Esophagus muscularis mucosa (tissue), 4 donors: ENCODE data around the gene XRCC3. TPM values are rescaled to one million over a fixed set of nuclear protein-coding genes. Genes with fewer than 3 reads are reported as not detected.

Experiments
- DNase-seq: peaks from one replicate; pipeline ENCODE4 v3.0.0-alpha.2; 2017; ENCODE audit errors: extremely low spot score
- H3K27ac ChIP-seq, 4 donors: fragments of 200-600 bp; sonication (generic); replicated peaks in 1 of 4; 1 replicate in 3 of 4; 2 replicates in 1 of 4; pipeline ENCODE4 v1.5.1; 2016 to 2019; ENCODE audit warnings: mild to moderate bottlenecking in 1 of 4
- H3K27me3 ChIP-seq, 4 donors: fragments of 200-600 bp; sonication (generic); one replicate each; pipeline versions ENCODE4 v1.5.1 to v1.6.0; 2016 to 2019
- H3K36me3 ChIP-seq, 4 donors: fragments of 200-600 bp; sonication (generic); one replicate each; pipeline ENCODE4 v1.5.1; 2016 to 2019
- H3K4me1 ChIP-seq, 4 donors: fragments of 200-600 bp; sonication (generic); one replicate each; pipeline ENCODE4 v1.5.1; 2016 to 2019
- H3K4me3 ChIP-seq, 4 donors: fragments of 200-600 bp; sonication (generic); 1 replicate in 2 of 4; 2 replicates in 2 of 4; pipeline ENCODE4 v1.5.1; 2016 to 2019; ENCODE audit warnings: mild to moderate bottlenecking in 4 of 4, moderate library complexity in 1 of 4
- H3K9me3 ChIP-seq, 4 donors: fragments of 200-600 bp; sonication (generic); 1 replicate in 3 of 4; 2 replicates in 1 of 4; pipeline ENCODE4 v1.5.1; 2016 to 2019
- EP300 ChIP-seq: sonication (generic); formaldehyde crosslinking; IDR thresholded peaks from one replicate; pipeline ENCODE4 v1.6.1; 2017; ENCODE audit warnings: antibody characterized with exemption
- POLR2A ChIP-seq: fragments of 450-650 bp; IDR thresholded peaks from one replicate; pipeline ENCODE4 v1.6.1; 2017; ENCODE audit warnings: antibody characterized with exemption, moderate library complexity, mild to moderate bottlenecking, low read depth
- POLR2AphosphoS5 ChIP-seq, 2 donors: sonication (generic); formaldehyde crosslinking; IDR thresholded peaks; one replicate each; pipeline ENCODE4 v1.6.1; 2017; ENCODE audit warnings: antibody characterized with exemption in 2 of 2
- WGBS: methylation state at CpG from one replicate; pipeline ENCODE4 v1.1.5; 2018; 5-methylcytosine and 5-hydroxymethylcytosine counted together
- intact Hi-C: fragments of 100-400 bp; cut with DNase I; formaldehyde crosslinking; loops from one replicate; pipeline ENCODE4 v1.15.1; 2023
- total RNA-seq, 4 donors: library from RNA; depleted of rRNA; stranded (reverse); fragments of >200 nt; gene quantifications; one replicate each; pipeline versions ENCODE4 v1.1.0 to v1.2.1, GENCODE V29; 2016
- TF ChIP-seq, protein P1 (sequence below), 3 experiments: fragments of 200-600 bp in 2 of 3; fragments of 450-650 bp in 1 of 3; sonication (generic) in 2 of 3; IDR thresholded peaks; one replicate each; pipeline ENCODE4 v1.5.1; 2017 to 2019; ENCODE audit warnings: antibody characterized with exemption in 3 of 3, mild to moderate bottlenecking in 2 of 3, moderate library complexity in 1 of 3

Gene XRCC3
- total RNA-seq, 4 donors from 2014 or later, result 1.6 to 5.4 (median 2.1) TPM

DNA sequence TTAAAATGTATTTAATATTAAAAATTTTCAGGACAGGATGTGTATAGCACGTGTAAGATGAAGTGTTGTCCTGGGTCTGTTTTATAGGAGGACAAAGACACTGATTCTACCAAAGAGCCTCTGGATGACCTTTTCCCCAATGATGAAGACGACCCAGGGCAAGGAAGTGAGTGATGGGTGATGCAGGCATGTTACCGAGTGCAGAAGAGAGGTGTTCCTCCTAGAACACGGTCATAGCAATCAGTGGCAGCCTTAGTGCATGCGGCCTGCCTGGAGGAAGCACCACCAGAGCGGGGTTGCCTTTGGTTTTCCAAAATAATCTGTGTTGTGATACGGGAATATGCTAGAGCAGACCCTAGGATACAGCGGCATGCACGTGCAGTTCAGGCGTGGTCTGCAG is 53.2 kb downstream of the XRCC3 start:
- Histone ChIP-seq H3K4me3 (no peak overlapping the region), H3K27me3 (no peaks in the 10 kb centered on the region), H3K36me3 (peaks cover 46 to 100% (median 94%) of the 10 kb centered on the region in 4 donors), H3K4me1 (peaks cover 4 to 37% (median 33%) of the 10 kb centered on the region in 4 donors), H3K27ac (no peak overlapping the region), H3K9me3 (no peaks in the 10 kb centered on the region)
- 87% methylated on average over 9 of the region's 10 CpGs for WGBS
- DNase-seq, result no peak
- intact Hi-C loops, result no loop called here
- no peak for TF ChIP-seq POLR2AphosphoS5 (IDR thresholded peaks at IDR 0.05)
- TF ChIP-seq POLR2A, result no peak
- TF ChIP-seq, protein P1, sequence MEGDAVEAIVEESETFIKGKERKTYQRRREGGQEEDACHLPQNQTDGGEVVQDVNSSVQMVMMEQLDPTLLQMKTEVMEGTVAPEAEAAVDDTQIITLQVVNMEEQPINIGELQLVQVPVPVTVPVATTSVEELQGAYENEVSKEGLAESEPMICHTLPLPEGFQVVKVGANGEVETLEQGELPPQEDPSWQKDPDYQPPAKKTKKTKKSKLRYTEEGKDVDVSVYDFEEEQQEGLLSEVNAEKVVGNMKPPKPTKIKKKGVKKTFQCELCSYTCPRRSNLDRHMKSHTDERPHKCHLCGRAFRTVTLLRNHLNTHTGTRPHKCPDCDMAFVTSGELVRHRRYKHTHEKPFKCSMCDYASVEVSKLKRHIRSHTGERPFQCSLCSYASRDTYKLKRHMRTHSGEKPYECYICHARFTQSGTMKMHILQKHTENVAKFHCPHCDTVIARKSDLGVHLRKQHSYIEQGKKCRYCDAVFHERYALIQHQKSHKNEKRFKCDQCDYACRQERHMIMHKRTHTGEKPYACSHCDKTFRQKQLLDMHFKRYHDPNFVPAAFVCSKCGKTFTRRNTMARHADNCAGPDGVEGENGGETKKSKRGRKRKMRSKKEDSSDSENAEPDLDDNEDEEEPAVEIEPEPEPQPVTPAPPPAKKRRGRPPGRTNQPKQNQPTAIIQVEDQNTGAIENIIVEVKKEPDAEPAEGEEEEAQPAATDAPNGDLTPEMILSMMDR (IDR thresholded peaks at IDR 0.05), result no peak
- TF ChIP-seq EP300, result no peak

DNA sequence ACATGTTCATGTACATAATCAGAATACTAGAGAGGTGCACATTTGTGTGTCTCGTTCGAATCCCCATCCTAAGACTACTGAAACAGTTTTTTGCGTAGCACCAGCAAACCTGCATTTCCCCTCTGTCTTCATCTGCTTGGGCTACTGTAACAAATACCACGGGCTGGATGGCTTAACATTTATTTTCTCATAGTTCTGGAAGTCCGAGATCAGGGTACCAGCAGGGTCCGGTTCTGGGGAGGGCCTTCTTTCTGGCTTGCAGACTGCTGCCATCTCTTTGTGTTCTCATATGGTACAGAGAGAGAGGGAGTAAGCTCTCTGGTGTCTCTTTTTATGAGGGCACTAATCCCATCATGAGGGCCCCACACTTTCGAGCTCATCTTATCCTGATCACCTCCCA is 55.6 kb downstream of the XRCC3 start:
- peaks cover 63 to 100% (median 98%) of the 10 kb centered on the region in 4 donors for H3K36me3 ChIP-seq
- DNase-seq, result no peak
- H3K4me1 ChIP-seq, result peaks cover 9 to 42% (median 39%) of the 10 kb centered on the region in 4 donors
- H3K9me3 ChIP-seq, result no peaks in the 10 kb centered on the region
- TF ChIP-seq, protein P1 (IDR thresholded peaks at IDR 0.05), result no peak
- TF ChIP-seq POLR2AphosphoS5 (IDR thresholded peaks at IDR 0.05) (no peak), EP300 (no peak), POLR2A (no peak)
- intact Hi-C loops, result no loop called here
- H3K27me3 ChIP-seq, result no peaks in the 10 kb centered on the region
- no peak overlapping the region for H3K4me3 ChIP-seq
- H3K27ac ChIP-seq, result no peak overlapping the region
- 95% methylated on average over 7 of the region's 7 CpGs for WGBS

DNA sequence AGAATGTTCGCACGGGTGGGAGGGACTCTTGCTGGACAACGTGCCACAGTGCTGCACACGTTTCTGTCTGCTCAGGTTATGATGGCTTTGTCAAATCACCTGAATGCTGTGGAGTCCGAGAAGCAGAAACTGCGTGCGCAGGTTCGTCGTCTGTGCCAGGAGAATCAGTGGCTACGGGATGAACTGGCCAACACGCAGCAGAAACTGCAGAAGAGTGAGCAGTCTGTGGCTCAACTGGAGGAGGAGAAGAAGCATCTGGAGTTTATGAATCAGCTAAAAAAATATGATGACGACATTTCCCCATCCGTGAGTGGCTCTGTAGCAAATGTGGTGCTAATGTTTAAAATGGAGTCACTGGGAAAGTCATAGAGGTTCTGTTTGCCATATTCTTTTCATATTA is 57.8 kb downstream of the XRCC3 start:
- 57% methylated on average over 12 of the region's 13 CpGs for WGBS
- H3K4me1 ChIP-seq, result peaks cover 28 to 49% (median 48%) of the 10 kb centered on the region in 4 donors
- no peak overlapping the region for H3K27ac ChIP-seq
- intact Hi-C loops, result no loop called here
- TF ChIP-seq EP300 (no peak), POLR2AphosphoS5 (IDR thresholded peaks at IDR 0.05) (no peak), POLR2A (no peak)
- TF ChIP-seq, protein P1 (IDR thresholded peaks at IDR 0.05), result no peak
- H3K27me3 ChIP-seq, result no peaks in the 10 kb centered on the region
- DNase-seq, result no peak
- no peak overlapping the region for H3K4me3 ChIP-seq
- H3K9me3 ChIP-seq, result no peaks in the 10 kb centered on the region
- H3K36me3 ChIP-seq, result peaks cover 53 to 81% (median 80%) of the 10 kb centered on the region in 4 donors

DNA sequence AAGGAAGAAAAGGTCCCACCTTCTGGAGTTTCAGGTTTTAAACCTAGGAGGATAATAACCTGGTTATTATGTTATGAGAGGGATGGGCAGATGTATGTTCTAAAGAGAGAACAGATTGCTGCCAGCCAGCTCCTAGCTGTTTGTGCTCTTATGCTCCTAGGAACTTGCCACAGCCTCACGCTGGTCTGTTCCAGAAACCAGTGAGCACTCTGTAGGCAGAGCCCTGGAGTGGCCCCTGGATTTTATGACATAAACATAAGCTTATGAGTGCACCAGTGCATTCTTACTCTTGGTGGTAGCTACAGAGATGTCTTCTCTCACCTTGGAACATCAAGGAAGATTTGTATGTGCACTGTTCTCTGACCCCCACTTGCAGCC is 58.5 kb downstream of the XRCC3 start:
- peak overlapping the region in 1 of 4 donors; percentile 10 for H3K27ac ChIP-seq
- no peak overlapping the region for H3K4me3 ChIP-seq
- peaks cover 35 to 56% (median 55%) of the 10 kb centered on the region in 4 donors for H3K4me1 ChIP-seq
- TF ChIP-seq EP300, result no peak
- peaks cover 47 to 74% (median 72%) of the 10 kb centered on the region in 4 donors for H3K36me3 ChIP-seq
- DNase-seq, result no peak
- no CpG with 5 or more reads among the region's 1 CpG for WGBS
- no peaks in the 10 kb centered on the region for H3K9me3 ChIP-seq
- H3K27me3 ChIP-seq, result no peaks in the 10 kb centered on the region
- intact Hi-C loops, result no loop called here

DNA sequence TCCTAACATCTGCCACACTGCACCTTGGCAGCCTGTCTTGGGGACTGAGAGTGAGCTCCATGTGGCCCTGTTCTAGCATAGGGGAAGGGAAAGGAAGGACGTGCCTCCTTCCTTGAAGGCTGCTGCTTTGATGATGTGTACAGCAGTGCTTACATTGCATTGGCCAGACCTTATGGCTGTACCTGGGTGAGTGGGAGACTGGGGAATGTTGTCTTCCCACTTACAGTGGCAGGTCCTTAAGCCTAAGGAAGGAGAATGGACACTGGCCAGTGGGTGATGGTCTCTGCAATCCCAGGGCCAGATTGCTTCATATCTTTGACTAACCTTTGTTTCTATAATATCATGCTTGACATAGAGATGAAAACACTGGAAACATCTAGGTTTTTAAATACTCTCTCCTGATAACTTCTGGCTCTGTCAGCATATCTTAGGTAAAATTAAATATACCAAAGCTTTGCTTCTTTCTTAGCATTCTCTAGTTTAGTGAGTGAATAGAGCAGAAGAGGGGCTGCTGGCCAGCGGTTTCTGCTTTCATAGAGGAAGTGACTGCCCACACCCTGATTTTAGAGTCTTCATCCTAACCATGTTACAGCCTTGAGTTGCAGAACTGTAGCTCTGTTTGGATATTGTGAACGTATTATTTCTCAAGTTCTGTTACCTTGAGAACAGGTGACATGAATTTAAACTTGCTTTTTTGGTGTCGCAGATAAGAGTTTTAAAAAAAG is 59.1 kb downstream of the XRCC3 start:
- H3K27me3 ChIP-seq, result no peaks in the 10 kb centered on the region
- peaks cover 42 to 68% (median 67%) of the 10 kb centered on the region in 4 donors for H3K36me3 ChIP-seq
- WGBS, result 71% methylated on average over 4 of the region's 4 CpGs
- DNase-seq, result no peak
- no peaks in the 10 kb centered on the region for H3K9me3 ChIP-seq
- intact Hi-C loops, result no loop called here
- TF ChIP-seq POLR2AphosphoS5 (IDR thresholded peaks at IDR 0.05), result no peak
- no peak for TF ChIP-seq POLR2A
- TF ChIP-seq EP300, result no peak
- H3K27ac ChIP-seq, result peak overlapping the region in 2 of 4 donors; percentile 10 to 35
- peaks cover 41 to 62% (median 61%) of the 10 kb centered on the region in 4 donors for H3K4me1 ChIP-seq
- H3K4me3 ChIP-seq, result no peak overlapping the region
